Activated CD8-positive, alpha-beta memory T cell treated with anti-CD3 and anti-CD28 coated beads, Interleukin-2, amount 10 ng/mL, durations not matched to agents 7 days and 5 days (primary cell): ENCODE measurements around the gene RBM19. TPM values are rescaled to one million over a fixed set of nuclear protein-coding genes. Genes with fewer than 3 reads are reported as not detected.
A peak's percentile ranks its signal among the peaks of the same experiment; 100 is the strongest.
"Not testable (repeated sequence)": the region's sequence is repeated elsewhere in the genome, so short reads cannot be mapped to it uniquely, and the experiment has no call there.

ENCODE experiments used
- ATAC-seq: fragments of 150-1000 bp; cut with Tn5 transposase; one replicate; pipeline ENCODE4 v1.10.0; 2021; ENCODE audit warnings: moderate library complexity
- CTCF ChIA-PET: fragments of 350-600 bp; sonication (Branson Sonifier 250); formaldehyde crosslinking; loops from one replicate; lab custom pipeline; 2021; ENCODE audit warnings: antibody characterized with exemption; lab: Charles Lee
- DNase-seq: peaks from one replicate; pipeline ENCODE4 v3.0.0-alpha.2; 2020
- H3K27ac Mint-ChIP-seq: one replicate; pipeline ENCODE4 v1.8.0; 2021; ENCODE audit warnings: mild to moderate bottlenecking, mixed read lengths
- H3K27me3 Mint-ChIP-seq: one replicate; pipeline ENCODE4 v1.8.0; 2021; ENCODE audit warnings: mixed read lengths
- H3K36me3 Mint-ChIP-seq: one replicate; pipeline ENCODE4 v1.8.0; 2021; ENCODE audit warnings: mild to moderate bottlenecking, mixed read lengths
- H3K4me1 Mint-ChIP-seq: one replicate; pipeline ENCODE4 v1.8.0; 2021; ENCODE audit warnings: mixed read lengths
- H3K4me3 Mint-ChIP-seq: one replicate; pipeline ENCODE4 v1.8.0; 2021; ENCODE audit warnings: mild to moderate bottlenecking, moderate library complexity, mixed read lengths
- H3K9me3 Mint-ChIP-seq: one replicate; pipeline ENCODE4 v1.8.0; 2022; ENCODE audit warnings: low read depth, mixed read lengths
- total RNA-seq, 2 experiments: library from RNA; stranded (reverse); gene quantifications; one replicate each; pipeline ENCODE4 v1.2.3, GENCODE V29; 2021

The RBM19 gene
- total RNA-seq, result 10 to 100 TPM; 39.8 to 55.7 TPM

- ATAC-seq (peak; percentile 97), DNase-seq (peak; percentile 98)
- CTCF ChIA-PET, result interaction anchor here (0.6 to 3.5 kb wide), 7 partner anchors 9 to 896 kb away, joined by 3 to 32 read pairs (median 3); no protein-coding TSS in a partner anchor
- Mint-ChIP-seq H3K4me3 (peak within 1 kb of the TSS; percentile 96), H3K4me1 (peaks cover 50% of the 10 kb centered on the region), H3K9me3 (no peaks in the 10 kb centered on the region), H3K36me3 (peaks cover 17% of the 10 kb centered on the region), H3K27ac (peak within 1 kb of the TSS; percentile 97), H3K27me3 (no peaks in the 10 kb centered on the region)
These were observed at the start of gene RBM19 for GRCh38 chr12:113965951-113966797. TSS of gene RBM19 (minus strand) at chr12:113966325. CDS start at chr12:113966227, 98 bp downstream.

GRCh38 chr12:114015851-114016250 is 49.7 kb upstream of the RBM19 start:
- DNase-seq (no peak), ATAC-seq (no peak)
- CTCF ChIA-PET, result no interaction called here
- H3K4me3 Mint-ChIP-seq, result no peak overlapping the region
- H3K27ac Mint-ChIP-seq, result no peak overlapping the region
- H3K9me3 Mint-ChIP-seq, result peaks cover 2% of the 10 kb centered on the region
- peaks cover 4% of the 10 kb centered on the region for H3K27me3 Mint-ChIP-seq
- H3K36me3 Mint-ChIP-seq, result no peaks in the 10 kb centered on the region
- H3K4me1 Mint-ChIP-seq, result no peaks in the 10 kb centered on the region

- Mint-ChIP-seq H3K36me3 (no peaks in the 10 kb centered on the region), H3K4me1 (no peaks in the 10 kb centered on the region), H3K27ac (no peak overlapping the region), H3K27me3 (no peaks in the 10 kb centered on the region), H3K9me3 (peaks cover 2% of the 10 kb centered on the region), H3K4me3 (no peak overlapping the region)
- no peak for ATAC-seq
- DNase-seq, result no peak
- CTCF ChIA-PET, result no interaction called here
These were observed 47.6 kb upstream of the RBM19 start for GRCh38 chr12:114013575-114014345.

DNA sequence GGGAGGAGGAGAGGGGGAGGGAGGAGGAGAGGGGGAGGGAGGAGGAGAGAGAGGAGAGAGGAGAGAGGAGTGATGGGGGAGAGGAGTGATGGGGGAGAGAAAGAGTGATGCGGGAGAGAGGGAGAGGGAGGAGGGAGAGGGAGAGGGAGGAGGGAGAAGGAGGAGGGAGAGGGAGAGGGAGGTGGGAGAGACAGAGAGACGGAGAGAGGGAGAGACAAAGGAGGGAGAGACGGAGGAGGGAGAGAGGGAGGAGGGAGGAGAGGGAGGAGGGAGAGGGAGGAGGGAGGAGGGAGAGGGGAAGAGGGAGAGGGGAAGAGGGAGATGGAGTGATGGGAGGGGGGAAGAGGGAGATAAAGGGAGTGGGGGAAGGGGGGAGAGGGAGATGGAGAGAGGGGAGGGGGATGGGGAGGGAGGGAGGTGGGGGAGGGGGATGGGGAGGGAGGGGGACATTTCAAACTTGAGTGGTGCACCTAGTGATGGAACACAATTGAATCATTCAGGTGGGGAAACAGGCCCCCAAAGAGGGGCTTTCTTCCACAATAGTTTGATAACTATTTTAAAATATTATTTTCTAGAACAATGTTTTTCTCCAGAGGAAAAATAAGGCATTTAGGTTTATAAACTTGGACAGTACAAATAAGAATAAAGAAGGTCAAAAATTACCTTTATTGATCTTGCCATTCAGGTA is 46.8 kb upstream of the RBM19 start:
- no peak for DNase-seq
- no peak overlapping the region for H3K4me3 Mint-ChIP-seq
- H3K27ac Mint-ChIP-seq, result no peak overlapping the region
- H3K27me3 Mint-ChIP-seq, result no peaks in the 10 kb centered on the region
- no peaks in the 10 kb centered on the region for H3K36me3 Mint-ChIP-seq
- ATAC-seq, result no peak
- no peaks in the 10 kb centered on the region for H3K4me1 Mint-ChIP-seq
- H3K9me3 Mint-ChIP-seq, result peaks cover 2% of the 10 kb centered on the region
- CTCF ChIA-PET, result no interaction called here

- H3K9me3 Mint-ChIP-seq, result peaks cover 2% of the 10 kb centered on the region
- peaks cover 2% of the 10 kb centered on the region for H3K27me3 Mint-ChIP-seq
- no peak for ATAC-seq
- no peaks in the 10 kb centered on the region for H3K4me1 Mint-ChIP-seq
- CTCF ChIA-PET, result no interaction called here
- no peak overlapping the region for H3K27ac Mint-ChIP-seq
- no peak overlapping the region for H3K4me3 Mint-ChIP-seq
- no peak for DNase-seq
- no peaks in the 10 kb centered on the region for H3K36me3 Mint-ChIP-seq
These were observed 45.6 kb upstream of the RBM19 start for GRCh38 chr12:114011711-114012110.

DNA sequence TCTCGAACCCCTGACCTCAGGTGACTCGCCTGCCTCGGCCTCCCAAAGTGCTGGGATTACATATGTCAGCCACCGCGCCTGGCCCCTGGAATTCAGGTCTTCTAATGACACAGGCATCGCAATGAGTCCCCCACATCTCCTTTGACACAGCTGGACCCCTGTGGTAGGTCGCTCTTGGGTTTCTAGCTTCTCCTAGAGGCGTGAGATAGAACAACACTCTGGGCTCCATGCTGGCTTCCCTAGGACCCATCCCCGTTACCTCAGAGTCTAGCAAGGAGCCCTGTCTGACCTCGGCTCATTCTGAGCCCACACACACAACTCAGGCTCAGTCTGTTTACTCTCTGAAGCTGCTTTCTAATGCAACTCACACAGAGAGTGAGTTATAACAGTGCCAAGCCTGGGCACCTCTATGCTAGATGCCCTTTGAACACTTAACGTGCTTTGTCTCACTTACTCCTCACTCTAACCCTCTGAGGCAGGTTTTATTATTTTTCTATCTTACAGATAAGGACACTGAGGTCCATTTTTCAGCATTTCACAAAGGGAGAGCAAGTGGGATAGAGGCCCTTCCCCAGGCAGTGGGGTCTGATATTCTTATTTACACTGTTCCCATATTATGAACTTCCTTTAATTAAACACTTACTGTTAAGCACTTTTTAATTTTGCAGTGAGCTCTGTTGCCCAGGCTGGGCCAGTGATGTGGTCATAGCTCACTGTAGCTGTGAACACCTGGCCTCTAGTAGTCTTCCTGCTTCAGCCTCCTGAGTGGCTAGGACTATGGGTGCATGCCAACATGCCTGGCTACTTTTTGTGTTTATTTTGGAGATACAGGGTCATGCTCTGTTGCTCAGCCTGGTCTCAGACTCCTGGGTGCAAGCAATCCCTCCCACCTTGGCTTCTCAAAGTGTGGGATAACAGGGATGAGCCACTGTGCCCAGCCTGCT is 40.6 kb upstream of the RBM19 start:
- Mint-ChIP-seq H3K9me3 (no peaks in the 10 kb centered on the region), H3K4me1 (no peaks in the 10 kb centered on the region), H3K36me3 (no peaks in the 10 kb centered on the region), H3K27ac (no peak overlapping the region), H3K4me3 (no peak overlapping the region), H3K27me3 (peaks cover 2% of the 10 kb centered on the region)
- CTCF ChIA-PET, result no interaction called here
- DNase-seq (no peak), ATAC-seq (no peak)

- H3K4me1 Mint-ChIP-seq, result no peaks in the 10 kb centered on the region
- DNase-seq (no peak), ATAC-seq (no peak)
- CTCF ChIA-PET, result no interaction called here
- H3K4me3 Mint-ChIP-seq, result no peak overlapping the region
- no peak overlapping the region for H3K27ac Mint-ChIP-seq
- peaks cover 2% of the 10 kb centered on the region for H3K27me3 Mint-ChIP-seq
- no peaks in the 10 kb centered on the region for H3K9me3 Mint-ChIP-seq
- no peaks in the 10 kb centered on the region for H3K36me3 Mint-ChIP-seq
These were observed 38.3 kb upstream of the RBM19 start for GRCh38 chr12:114004402-114004801.

- H3K9me3 Mint-ChIP-seq, result no peaks in the 10 kb centered on the region
- DNase-seq (no peak), ATAC-seq (no peak)
- CTCF ChIA-PET, result no interaction called here
- no peak overlapping the region for H3K4me3 Mint-ChIP-seq
- H3K36me3 Mint-ChIP-seq, result no peaks in the 10 kb centered on the region
- H3K27me3 Mint-ChIP-seq, result peaks cover 2% of the 10 kb centered on the region
- no peaks in the 10 kb centered on the region for H3K4me1 Mint-ChIP-seq
- no peak overlapping the region for H3K27ac Mint-ChIP-seq
These were observed 37.2 kb upstream of the RBM19 start for GRCh38 chr12:114003286-114003685.

DNA sequence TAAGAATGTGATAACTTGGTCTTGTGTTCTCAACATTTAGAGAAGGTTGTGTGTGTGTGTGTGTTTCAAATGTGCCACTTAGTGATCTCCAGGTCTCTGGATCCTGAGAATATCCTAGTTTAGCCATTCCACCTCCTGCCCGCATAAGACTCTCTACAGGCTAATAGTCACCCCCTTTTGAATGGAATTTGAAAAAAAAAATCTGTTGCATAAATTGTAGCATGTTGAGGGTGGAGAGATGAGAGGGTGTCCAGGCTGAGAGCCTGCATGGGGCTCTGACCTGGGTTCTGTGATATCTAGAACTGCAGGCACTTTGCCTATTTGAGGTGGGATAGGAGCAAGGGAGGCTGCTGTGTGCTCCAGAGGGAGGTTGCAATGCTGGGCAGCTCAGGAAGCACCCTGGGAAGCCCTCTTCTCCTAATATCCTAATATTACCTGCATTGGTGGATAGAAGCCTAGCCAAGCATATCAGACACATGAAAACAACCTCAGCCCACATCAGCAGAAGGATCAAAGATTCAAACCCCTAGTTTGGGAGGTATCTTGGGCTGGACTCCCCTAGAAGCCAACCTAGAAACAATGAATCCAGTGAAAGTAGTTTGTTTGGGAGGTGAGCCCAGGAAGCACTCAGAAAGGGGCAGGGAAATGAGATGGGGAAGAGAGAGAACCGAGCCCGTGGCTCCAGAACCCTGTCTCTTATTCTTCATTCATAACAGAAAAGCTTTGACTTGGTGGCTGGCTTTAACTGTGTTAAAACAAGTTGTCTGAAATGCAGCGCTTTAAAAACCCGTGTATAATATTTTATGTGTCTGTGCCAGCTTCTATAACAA is 35.6 kb upstream of the RBM19 start:
- no peak for ATAC-seq
- H3K4me3 Mint-ChIP-seq, result no peak overlapping the region
- DNase-seq, result no peak
- H3K27ac Mint-ChIP-seq, result no peak overlapping the region
- H3K9me3 Mint-ChIP-seq, result no peaks in the 10 kb centered on the region
- CTCF ChIA-PET, result interaction anchor here (0.6 kb wide), 1 partner anchor 11 kb away, joined by 3 read pairs; no protein-coding TSS in a partner anchor
- H3K27me3 Mint-ChIP-seq, result no peaks in the 10 kb centered on the region
- H3K36me3 Mint-ChIP-seq, result no peaks in the 10 kb centered on the region
- H3K4me1 Mint-ChIP-seq, result no peaks in the 10 kb centered on the region

DNA sequence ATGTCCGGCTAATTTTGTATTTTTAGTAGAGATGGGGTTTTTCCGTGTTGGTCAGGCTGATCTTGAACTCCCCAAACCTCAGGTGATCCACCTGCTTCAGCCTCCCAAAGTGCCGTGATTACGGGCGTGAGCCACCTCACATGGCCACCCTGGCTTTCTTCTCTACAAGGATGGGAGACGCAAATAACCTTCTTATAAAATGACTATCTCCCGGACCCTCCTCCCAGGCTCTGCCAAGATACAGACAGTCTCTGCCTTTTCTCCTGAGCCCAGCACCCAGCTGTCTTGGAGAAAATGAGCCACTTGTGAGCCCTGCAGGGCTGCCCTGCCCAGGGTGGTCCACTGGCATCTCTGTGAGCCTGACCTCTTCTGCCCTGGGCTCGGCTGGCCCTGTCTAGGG is 34.7 kb upstream of the RBM19 start:
- H3K27me3 Mint-ChIP-seq, result peaks cover 5% of the 10 kb centered on the region
- CTCF ChIA-PET, result interaction anchor here (0.9 kb wide), 1 partner anchor 20 kb away, joined by 3 read pairs; no protein-coding TSS in a partner anchor
- no peak for ATAC-seq

GRCh38 chr12:114000261-114000660 is 34.1 kb upstream of the RBM19 start:
- CTCF ChIA-PET, result interaction anchor here (0.9 kb wide), 1 partner anchor 20 kb away, joined by 3 read pairs; no protein-coding TSS in a partner anchor
- not testable (repeated sequence) for H3K36me3 Mint-ChIP-seq, H3K27me3 Mint-ChIP-seq, H3K4me3 Mint-ChIP-seq, H3K9me3 Mint-ChIP-seq, H3K4me1 Mint-ChIP-seq, DNase-seq, ATAC-seq, H3K27ac Mint-ChIP-seq

More for the DNA sequence above, 34.7 kb upstream of the RBM19 start:
- no peaks in the 10 kb centered on the region for H3K9me3 Mint-ChIP-seq
- DNase-seq, result no peak
- no peak overlapping the region for H3K4me3 Mint-ChIP-seq
- no peaks in the 10 kb centered on the region for H3K4me1 Mint-ChIP-seq
- H3K27ac Mint-ChIP-seq, result no peak overlapping the region
- H3K36me3 Mint-ChIP-seq, result no peaks in the 10 kb centered on the region

- Mint-ChIP-seq H3K27me3 (peaks cover 9% of the 10 kb centered on the region), H3K4me3 (no peak overlapping the region), H3K27ac (no peak overlapping the region), H3K9me3 (no peaks in the 10 kb centered on the region), H3K4me1 (no peaks in the 10 kb centered on the region), H3K36me3 (no peaks in the 10 kb centered on the region)
- CTCF ChIA-PET, result no interaction called here
- ATAC-seq (no peak), DNase-seq (no peak)
These were observed 31.2 kb upstream of the RBM19 start for GRCh38 chr12:113997365-113997764.
